ENCODE data around the gene CELA2A.
"Not testable (repeated sequence)": the region's sequence is repeated elsewhere in the genome, so short reads cannot be mapped to it uniquely, and the experiment has no call there.

DNA sequence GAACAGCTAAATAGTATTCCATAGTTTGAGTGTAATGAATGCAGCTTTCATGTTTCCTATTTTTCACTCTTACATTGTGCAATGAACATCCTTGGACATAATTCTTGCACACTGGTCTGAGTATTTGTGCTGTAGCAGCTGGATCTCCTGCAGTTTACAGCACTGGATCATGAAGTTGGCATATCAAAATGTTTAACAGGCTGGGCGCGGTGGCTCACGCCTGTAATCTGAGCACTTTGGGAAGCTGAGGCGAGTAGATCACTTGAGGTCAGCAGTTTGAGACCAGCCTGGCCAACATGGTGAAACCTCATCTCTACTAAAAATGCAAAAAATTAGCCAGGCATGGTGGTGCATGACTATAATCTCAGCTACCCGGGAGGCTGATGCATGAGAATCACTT lies 14.5 kb downstream of the CELA2A start:
- TF ChIP-seq, protein P1, sequence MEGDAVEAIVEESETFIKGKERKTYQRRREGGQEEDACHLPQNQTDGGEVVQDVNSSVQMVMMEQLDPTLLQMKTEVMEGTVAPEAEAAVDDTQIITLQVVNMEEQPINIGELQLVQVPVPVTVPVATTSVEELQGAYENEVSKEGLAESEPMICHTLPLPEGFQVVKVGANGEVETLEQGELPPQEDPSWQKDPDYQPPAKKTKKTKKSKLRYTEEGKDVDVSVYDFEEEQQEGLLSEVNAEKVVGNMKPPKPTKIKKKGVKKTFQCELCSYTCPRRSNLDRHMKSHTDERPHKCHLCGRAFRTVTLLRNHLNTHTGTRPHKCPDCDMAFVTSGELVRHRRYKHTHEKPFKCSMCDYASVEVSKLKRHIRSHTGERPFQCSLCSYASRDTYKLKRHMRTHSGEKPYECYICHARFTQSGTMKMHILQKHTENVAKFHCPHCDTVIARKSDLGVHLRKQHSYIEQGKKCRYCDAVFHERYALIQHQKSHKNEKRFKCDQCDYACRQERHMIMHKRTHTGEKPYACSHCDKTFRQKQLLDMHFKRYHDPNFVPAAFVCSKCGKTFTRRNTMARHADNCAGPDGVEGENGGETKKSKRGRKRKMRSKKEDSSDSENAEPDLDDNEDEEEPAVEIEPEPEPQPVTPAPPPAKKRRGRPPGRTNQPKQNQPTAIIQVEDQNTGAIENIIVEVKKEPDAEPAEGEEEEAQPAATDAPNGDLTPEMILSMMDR (IDR thresholded peaks at IDR 0.05): not testable (repeated sequence)
- TF ChIP-seq POLR2A (IDR thresholded peaks at IDR 0.05): not testable (repeated sequence)

Data from lower leg skin (tissue), 3 donors.